Measurements from ENCODE around the gene SERPINB10. TPM values are rescaled to one million over a fixed set of nuclear protein-coding genes. Genes with fewer than 3 reads are reported as not detected.

SERPINB10 gene
- total RNA-seq, 1 donor from 2014 or later, result not detected

DNA sequence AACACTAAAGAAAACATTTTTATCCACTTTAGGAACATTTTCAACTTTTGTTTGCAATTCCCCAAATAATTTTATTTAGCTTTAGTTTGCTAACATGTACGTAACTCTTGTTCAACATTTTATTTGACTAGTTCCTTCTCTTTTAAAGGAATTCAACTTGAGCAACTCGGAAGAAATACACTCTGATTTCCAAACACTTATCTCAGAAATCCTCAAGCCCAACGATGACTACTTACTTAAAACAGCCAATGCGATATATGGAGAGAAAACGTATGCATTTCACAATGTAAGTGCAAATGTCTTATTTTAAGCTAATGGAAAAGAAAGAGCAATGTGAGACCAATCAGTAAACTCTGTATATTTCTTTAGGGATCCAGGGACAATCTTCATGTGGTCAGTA is 10.1 kb downstream of the SERPINB10 start:
- H4K20me1 ChIP-seq (ENCODE audit: insufficient read depth, low read length), result no peaks in the 10 kb centered on the region
- H3K27ac Mint-ChIP-seq (ENCODE audit: unreplicated experiment), result no peak overlapping the region
- no peak overlapping the region for H2AFZ ChIP-seq (ENCODE audit: low read depth, low read length)
- H3K36me3 Mint-ChIP-seq (ENCODE audit: low read depth, unreplicated experiment), result no peaks in the 10 kb centered on the region
- H3K79me2 ChIP-seq (ENCODE audit: insufficient read depth, low read length), result no peaks in the 10 kb centered on the region
- H3K4me1 Mint-ChIP-seq (ENCODE audit: low read depth, unreplicated experiment), result no peaks in the 10 kb centered on the region
- H3K9me3 Mint-ChIP-seq (ENCODE audit: unreplicated experiment), result no peaks in the 10 kb centered on the region
- H3K27me3 Mint-ChIP-seq (ENCODE audit: low read depth, unreplicated experiment), result peaks cover 1% of the 10 kb centered on the region
- no peak overlapping the region for H3K27ac ChIP-seq (ENCODE audit: low read depth, low read length)
- no peak overlapping the region for H3K9ac ChIP-seq (ENCODE audit: low read length)
- no peak overlapping the region for H3K4me2 ChIP-seq (ENCODE audit: low read length)
- DNase-seq (ENCODE audit: low read depth) (no peak), FAIRE-seq (no peak)
- no peaks in the 10 kb centered on the region for H3K27me3 ChIP-seq (ENCODE audit: insufficient read depth, low read length)
- H3K4me1 ChIP-seq (ENCODE audit: insufficient read depth, low read length), result no peaks in the 10 kb centered on the region
- TF ChIP-seq EZH2 (IDR thresholded peaks at IDR 0.05; ENCODE audit: insufficient read depth, low read length), result no peak
- TF ChIP-seq, protein P1, sequence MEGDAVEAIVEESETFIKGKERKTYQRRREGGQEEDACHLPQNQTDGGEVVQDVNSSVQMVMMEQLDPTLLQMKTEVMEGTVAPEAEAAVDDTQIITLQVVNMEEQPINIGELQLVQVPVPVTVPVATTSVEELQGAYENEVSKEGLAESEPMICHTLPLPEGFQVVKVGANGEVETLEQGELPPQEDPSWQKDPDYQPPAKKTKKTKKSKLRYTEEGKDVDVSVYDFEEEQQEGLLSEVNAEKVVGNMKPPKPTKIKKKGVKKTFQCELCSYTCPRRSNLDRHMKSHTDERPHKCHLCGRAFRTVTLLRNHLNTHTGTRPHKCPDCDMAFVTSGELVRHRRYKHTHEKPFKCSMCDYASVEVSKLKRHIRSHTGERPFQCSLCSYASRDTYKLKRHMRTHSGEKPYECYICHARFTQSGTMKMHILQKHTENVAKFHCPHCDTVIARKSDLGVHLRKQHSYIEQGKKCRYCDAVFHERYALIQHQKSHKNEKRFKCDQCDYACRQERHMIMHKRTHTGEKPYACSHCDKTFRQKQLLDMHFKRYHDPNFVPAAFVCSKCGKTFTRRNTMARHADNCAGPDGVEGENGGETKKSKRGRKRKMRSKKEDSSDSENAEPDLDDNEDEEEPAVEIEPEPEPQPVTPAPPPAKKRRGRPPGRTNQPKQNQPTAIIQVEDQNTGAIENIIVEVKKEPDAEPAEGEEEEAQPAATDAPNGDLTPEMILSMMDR (IDR thresholded peaks at IDR 0.05; ENCODE audit: insufficient read depth, low read depth, low read length), result no peak
- H3K4me3 ChIP-seq (ENCODE audit: insufficient read depth, low read depth, low read length), result no peak overlapping the region
- H3K36me3 ChIP-seq (ENCODE audit: insufficient read depth, low read length), result no peaks in the 10 kb centered on the region
- no peaks in the 10 kb centered on the region for H3K9me3 ChIP-seq (ENCODE audit: insufficient read depth, low read depth, low read length)
- no peak overlapping the region for H3K4me3 Mint-ChIP-seq (ENCODE audit: unreplicated experiment)

DNA sequence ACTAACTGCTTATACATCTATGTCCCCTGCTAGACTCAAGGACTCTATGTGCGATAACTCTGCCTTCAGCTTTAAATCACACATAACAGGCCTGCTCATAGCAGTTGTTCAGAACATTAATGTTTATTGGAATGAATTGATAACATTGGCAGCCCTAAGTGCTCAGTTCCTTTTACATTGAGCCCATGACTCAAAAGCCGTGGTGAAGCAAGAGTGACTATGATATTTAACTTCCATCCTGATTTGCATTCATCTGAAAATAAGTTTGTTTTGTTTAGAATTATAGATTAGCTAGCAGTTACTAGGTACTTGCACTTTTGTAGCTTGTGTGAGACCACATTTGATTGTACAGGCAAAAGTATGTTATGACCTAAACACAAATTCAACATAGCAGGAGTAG is 14.3 kb downstream of the SERPINB10 start:
- Mint-ChIP-seq H3K27ac (ENCODE audit: unreplicated experiment) (no peak overlapping the region), H3K9me3 (ENCODE audit: unreplicated experiment) (no peaks in the 10 kb centered on the region), H3K36me3 (ENCODE audit: low read depth, unreplicated experiment) (no peaks in the 10 kb centered on the region), H3K4me1 (ENCODE audit: low read depth, unreplicated experiment) (peaks cover 19% of the 10 kb centered on the region), H3K4me3 (ENCODE audit: unreplicated experiment) (no peak overlapping the region), H3K27me3 (ENCODE audit: low read depth, unreplicated experiment) (no peaks in the 10 kb centered on the region)
- Histone ChIP-seq H3K4me2 (ENCODE audit: low read length) (no peak overlapping the region), H3K4me1 (ENCODE audit: insufficient read depth, low read length) (no peaks in the 10 kb centered on the region), H3K27me3 (ENCODE audit: insufficient read depth, low read length) (no peaks in the 10 kb centered on the region), H3K9ac (ENCODE audit: low read length) (no peak overlapping the region), H3K79me2 (ENCODE audit: insufficient read depth, low read length) (no peaks in the 10 kb centered on the region), H2AFZ (ENCODE audit: low read depth, low read length) (no peak overlapping the region), H3K4me3 (ENCODE audit: insufficient read depth, low read depth, low read length) (no peak overlapping the region), H3K9me3 (ENCODE audit: insufficient read depth, low read depth, low read length) (no peaks in the 10 kb centered on the region), H3K27ac (ENCODE audit: low read depth, low read length) (no peak overlapping the region), H3K36me3 (ENCODE audit: insufficient read depth, low read length) (no peaks in the 10 kb centered on the region), H4K20me1 (ENCODE audit: insufficient read depth, low read length) (no peaks in the 10 kb centered on the region)
- TF ChIP-seq, protein P1 (IDR thresholded peaks at IDR 0.05; ENCODE audit: insufficient read depth, low read depth, low read length), result no peak
- TF ChIP-seq EZH2 (IDR thresholded peaks at IDR 0.05; ENCODE audit: insufficient read depth, low read length), result no peak
- no peak for FAIRE-seq
- no peak for DNase-seq (ENCODE audit: low read depth)

DNA sequence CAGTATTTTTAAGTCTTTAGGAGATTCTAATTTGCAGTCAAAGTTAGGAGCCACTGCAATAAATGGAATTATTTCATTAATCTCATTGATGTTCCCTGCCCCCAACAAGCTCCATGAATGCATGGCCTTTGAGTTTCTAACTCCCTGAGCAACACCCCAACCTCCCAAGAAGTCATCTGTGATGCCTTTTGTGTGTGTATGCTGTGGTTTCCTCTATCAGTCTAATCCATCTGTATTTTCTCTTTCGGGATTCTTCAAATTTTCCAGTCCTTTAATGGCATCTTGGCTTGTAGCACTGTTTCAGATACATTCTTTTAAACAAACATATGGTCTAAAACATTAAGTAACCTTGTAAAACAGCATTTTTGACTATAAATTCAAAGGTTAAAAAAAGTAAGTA is 16.8 kb downstream of the SERPINB10 start:
- H2AFZ ChIP-seq (ENCODE audit: low read depth, low read length), result no peak overlapping the region
- H3K27ac Mint-ChIP-seq (ENCODE audit: unreplicated experiment), result peak overlapping the region; percentile 71

More for the DNA sequence above, 16.8 kb downstream of the SERPINB10 start:
- Histone ChIP-seq H3K27ac (ENCODE audit: low read depth, low read length) (no peak overlapping the region), H4K20me1 (ENCODE audit: insufficient read depth, low read length) (no peaks in the 10 kb centered on the region), H3K4me1 (ENCODE audit: insufficient read depth, low read length) (no peaks in the 10 kb centered on the region), H3K9me3 (ENCODE audit: insufficient read depth, low read depth, low read length) (no peaks in the 10 kb centered on the region), H3K9ac (ENCODE audit: low read length) (no peak overlapping the region), H3K36me3 (ENCODE audit: insufficient read depth, low read length) (no peaks in the 10 kb centered on the region), H3K27me3 (ENCODE audit: insufficient read depth, low read length) (no peaks in the 10 kb centered on the region), H3K79me2 (ENCODE audit: insufficient read depth, low read length) (no peaks in the 10 kb centered on the region), H3K4me3 (ENCODE audit: insufficient read depth, low read depth, low read length) (no peak overlapping the region), H3K4me2 (ENCODE audit: low read length) (no peak overlapping the region)
- Mint-ChIP-seq H3K4me3 (ENCODE audit: unreplicated experiment) (no peak overlapping the region), H3K27me3 (ENCODE audit: low read depth, unreplicated experiment) (no peaks in the 10 kb centered on the region), H3K9me3 (ENCODE audit: unreplicated experiment) (no peaks in the 10 kb centered on the region), H3K36me3 (ENCODE audit: low read depth, unreplicated experiment) (no peaks in the 10 kb centered on the region), H3K4me1 (ENCODE audit: low read depth, unreplicated experiment) (peaks cover 19% of the 10 kb centered on the region)
- FAIRE-seq (no peak), DNase-seq (ENCODE audit: low read depth) (peak; percentile 9)
- TF ChIP-seq, protein P1 (IDR thresholded peaks at IDR 0.05; ENCODE audit: insufficient read depth, low read depth, low read length), result no peak
- TF ChIP-seq EZH2 (IDR thresholded peaks at IDR 0.05; ENCODE audit: insufficient read depth, low read length), result no peak
